Stomach (tissue), 4 donors: ENCODE results near the gene FOXE3.

ENCODE experiments used
- POLR2A ChIP-seq, 4 donors: fragments of 450-650 bp; IDR thresholded peaks; one replicate each; pipeline ENCODE4 v1.6.1; 2016; ENCODE audit warnings: antibody characterized with exemption in 4 of 4, control low read depth in 2 of 4, mild to moderate bottlenecking in 1 of 4, moderate library complexity in 1 of 4
- POLR2AphosphoS5 ChIP-seq, 3 donors: sonication (generic); formaldehyde crosslinking; IDR thresholded peaks; one replicate each; pipeline ENCODE4 v1.6.1; 2016; ENCODE audit warnings: antibody characterized with exemption in 3 of 3
- TF ChIP-seq, protein P1 (sequence below), 7 experiments: fragments of 450-650 bp in 4 of 7; fragments of 200-600 bp in 3 of 7; sonication (generic) in 3 of 7; IDR thresholded peaks; one replicate each; pipeline ENCODE4 v1.5.1; 2016 to 2019; ENCODE audit warnings: antibody characterized with exemption in 7 of 7, control low read depth in 2 of 7, mild to moderate bottlenecking in 1 of 7

DNA sequence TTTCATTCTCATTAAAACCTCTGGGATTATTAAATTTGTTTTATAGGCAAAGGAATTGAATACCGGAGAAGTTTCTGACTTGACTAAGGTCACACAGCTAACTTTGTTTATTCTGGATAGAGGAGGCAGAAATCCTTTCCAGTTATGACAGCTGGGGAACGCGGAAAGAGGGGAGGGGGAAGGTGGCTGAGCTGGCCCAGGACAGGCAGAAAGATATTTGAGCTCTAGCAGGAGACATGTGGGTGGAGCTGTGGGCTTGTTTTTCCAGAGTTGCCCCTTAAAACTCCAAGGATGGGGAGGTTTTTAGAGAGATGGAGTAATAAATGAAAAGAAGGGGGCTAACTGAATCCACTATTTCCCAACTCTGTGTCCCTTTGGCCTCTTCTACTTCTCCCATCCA lies 49.5 kb downstream of the FOXE3 start:
- TF ChIP-seq, protein P1, sequence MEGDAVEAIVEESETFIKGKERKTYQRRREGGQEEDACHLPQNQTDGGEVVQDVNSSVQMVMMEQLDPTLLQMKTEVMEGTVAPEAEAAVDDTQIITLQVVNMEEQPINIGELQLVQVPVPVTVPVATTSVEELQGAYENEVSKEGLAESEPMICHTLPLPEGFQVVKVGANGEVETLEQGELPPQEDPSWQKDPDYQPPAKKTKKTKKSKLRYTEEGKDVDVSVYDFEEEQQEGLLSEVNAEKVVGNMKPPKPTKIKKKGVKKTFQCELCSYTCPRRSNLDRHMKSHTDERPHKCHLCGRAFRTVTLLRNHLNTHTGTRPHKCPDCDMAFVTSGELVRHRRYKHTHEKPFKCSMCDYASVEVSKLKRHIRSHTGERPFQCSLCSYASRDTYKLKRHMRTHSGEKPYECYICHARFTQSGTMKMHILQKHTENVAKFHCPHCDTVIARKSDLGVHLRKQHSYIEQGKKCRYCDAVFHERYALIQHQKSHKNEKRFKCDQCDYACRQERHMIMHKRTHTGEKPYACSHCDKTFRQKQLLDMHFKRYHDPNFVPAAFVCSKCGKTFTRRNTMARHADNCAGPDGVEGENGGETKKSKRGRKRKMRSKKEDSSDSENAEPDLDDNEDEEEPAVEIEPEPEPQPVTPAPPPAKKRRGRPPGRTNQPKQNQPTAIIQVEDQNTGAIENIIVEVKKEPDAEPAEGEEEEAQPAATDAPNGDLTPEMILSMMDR (IDR thresholded peaks at IDR 0.05), result no peak
- TF ChIP-seq POLR2A (IDR thresholded peaks at IDR 0.05) (no peak), POLR2AphosphoS5 (IDR thresholded peaks at IDR 0.05) (no peak)
